ENCODE data around the gene TEX35. TPM values are rescaled to one million over a fixed set of nuclear protein-coding genes. Genes with fewer than 3 reads are reported as not detected.

The TEX35 gene
- total and polyA plus RNA-seq, 4 donors, result not detected

- ATAC-seq (ENCODE audit: insufficient read depth, low FRiP score), result no peak
- H3K27ac ChIP-seq (ENCODE audit: low read depth in 1 of 2, low read length in 1 of 2), result no peak overlapping the region
- H3K9ac ChIP-seq (ENCODE audit: insufficient read depth in 1 of 2, low read length in 2 of 2), result no peak overlapping the region
- no peak overlapping the region for H3K4me3 ChIP-seq
- no peak for DNase-seq
- H3K4me1 ChIP-seq (ENCODE audit: control insufficient read depth in 5 of 5, insufficient read depth in 5 of 5, low read length in 5 of 5), result peaks cover 0 to 12% (median 6%) of the 10 kb centered on the region in 5 donors
- H3K27me3 ChIP-seq (ENCODE audit: control insufficient read depth in 3 of 3, insufficient read depth in 3 of 3, low read length in 2 of 3), result no peaks in the 10 kb centered on the region
- peaks cover 0 to 8% (median 2%) of the 10 kb centered on the region in 4 donors for H3K36me3 ChIP-seq (ENCODE audit: control insufficient read depth in 4 of 4, insufficient read depth in 4 of 4, low read length in 4 of 4)
- no peak for TF ChIP-seq CTCF (IDR thresholded peaks at IDR 0.05; ENCODE audit: control extremely low read depth, extremely low read depth)
- 37 to 51% methylated on average over 3 of the region's 3 CpGs for whole genome bisulfite sequencing, 2 donors
- no peaks in the 10 kb centered on the region for H3K9me3 ChIP-seq (ENCODE audit: control insufficient read depth in 4 of 4, insufficient read depth in 3 of 4, low read length in 3 of 4)
These were observed 28.1 kb upstream of the TEX35 start for GRCh38 chr1:178484698-178485225.

- peaks cover 0 to 3% (median 1%) of the 10 kb centered on the region in 4 donors for H3K36me3 ChIP-seq (ENCODE audit: control insufficient read depth in 4 of 4, insufficient read depth in 4 of 4, low read length in 4 of 4)
- no peak overlapping the region for H3K9ac ChIP-seq (ENCODE audit: insufficient read depth in 1 of 2, low read length in 2 of 2)
- no peaks in the 10 kb centered on the region for H3K27me3 ChIP-seq (ENCODE audit: control insufficient read depth in 3 of 3, insufficient read depth in 3 of 3, low read length in 2 of 3)
- TF ChIP-seq CTCF (IDR thresholded peaks at IDR 0.05; ENCODE audit: control extremely low read depth, extremely low read depth), result no peak
- 26 to 35% methylated on average over 3 of the region's 3 CpGs for WGBS, 2 donors
- DNase-seq (no peak), ATAC-seq (ENCODE audit: insufficient read depth, low FRiP score) (no peak)
- H3K9me3 ChIP-seq (ENCODE audit: control insufficient read depth in 4 of 4, insufficient read depth in 3 of 4, low read length in 3 of 4), result no peaks in the 10 kb centered on the region
- H3K27ac ChIP-seq (ENCODE audit: low read depth in 1 of 2, low read length in 1 of 2), result no peak overlapping the region
- H3K4me3 ChIP-seq, result no peak overlapping the region
- peaks cover 0 to 12% (median 6%) of the 10 kb centered on the region in 5 donors for H3K4me1 ChIP-seq (ENCODE audit: control insufficient read depth in 5 of 5, insufficient read depth in 5 of 5, low read length in 5 of 5)
These were observed 27.3 kb upstream of the TEX35 start for GRCh38 chr1:178485541-178485981.

- Histone ChIP-seq H3K27me3 (ENCODE audit: control insufficient read depth in 3 of 3, insufficient read depth in 3 of 3, low read length in 2 of 3) (no peaks in the 10 kb centered on the region), H3K4me3 (no peak overlapping the region), H3K27ac (ENCODE audit: low read depth in 1 of 2, low read length in 1 of 2) (no peak overlapping the region), H3K36me3 (ENCODE audit: control insufficient read depth in 4 of 4, insufficient read depth in 4 of 4, low read length in 4 of 4) (peaks cover 0 to 3% (median 1%) of the 10 kb centered on the region in 4 donors), H3K4me1 (ENCODE audit: control insufficient read depth in 5 of 5, insufficient read depth in 5 of 5, low read length in 5 of 5) (peaks cover 0 to 12% (median 6%) of the 10 kb centered on the region in 5 donors), H3K9ac (ENCODE audit: insufficient read depth in 1 of 2, low read length in 2 of 2) (no peak overlapping the region), H3K9me3 (ENCODE audit: control insufficient read depth in 4 of 4, insufficient read depth in 3 of 4, low read length in 3 of 4) (no peaks in the 10 kb centered on the region)
- no peak for TF ChIP-seq CTCF (IDR thresholded peaks at IDR 0.05; ENCODE audit: control extremely low read depth, extremely low read depth)
- WGBS, 2 donors, result 35 to 38% methylated on average over 53 to 54 of the region's 54 CpGs
- peak in 2 of 3 donors; percentile 18 to 29 for DNase-seq
- ATAC-seq (ENCODE audit: insufficient read depth, low FRiP score), result no peak
These were observed 26.5 kb upstream of the TEX35 start for GRCh38 chr1:178486100-178487069.

All from lung (tissue), 12 donors.